ENCODE measurements around the gene TRAK1.

DNA sequence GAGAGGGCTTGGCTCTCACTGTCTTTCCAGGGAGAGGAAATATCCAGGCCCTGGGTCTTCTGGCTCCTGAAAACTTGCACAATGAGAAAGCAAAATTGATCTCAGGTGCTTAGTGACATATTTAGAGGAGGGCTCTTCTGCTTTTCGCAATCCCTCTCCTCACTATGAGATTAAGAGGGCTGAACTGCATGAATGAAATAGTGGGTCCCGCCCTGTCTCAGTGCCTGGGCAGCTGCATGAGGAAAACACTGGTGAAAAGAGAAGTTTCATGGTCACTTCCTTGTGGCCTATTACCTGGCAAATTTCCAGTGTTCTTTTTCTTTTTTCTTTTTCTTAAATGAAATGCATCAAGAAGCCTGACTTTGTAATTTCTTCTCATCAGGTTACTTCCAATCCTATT is 73.5 kb downstream of the TRAK1 start:
- TF ChIP-seq, protein P1, sequence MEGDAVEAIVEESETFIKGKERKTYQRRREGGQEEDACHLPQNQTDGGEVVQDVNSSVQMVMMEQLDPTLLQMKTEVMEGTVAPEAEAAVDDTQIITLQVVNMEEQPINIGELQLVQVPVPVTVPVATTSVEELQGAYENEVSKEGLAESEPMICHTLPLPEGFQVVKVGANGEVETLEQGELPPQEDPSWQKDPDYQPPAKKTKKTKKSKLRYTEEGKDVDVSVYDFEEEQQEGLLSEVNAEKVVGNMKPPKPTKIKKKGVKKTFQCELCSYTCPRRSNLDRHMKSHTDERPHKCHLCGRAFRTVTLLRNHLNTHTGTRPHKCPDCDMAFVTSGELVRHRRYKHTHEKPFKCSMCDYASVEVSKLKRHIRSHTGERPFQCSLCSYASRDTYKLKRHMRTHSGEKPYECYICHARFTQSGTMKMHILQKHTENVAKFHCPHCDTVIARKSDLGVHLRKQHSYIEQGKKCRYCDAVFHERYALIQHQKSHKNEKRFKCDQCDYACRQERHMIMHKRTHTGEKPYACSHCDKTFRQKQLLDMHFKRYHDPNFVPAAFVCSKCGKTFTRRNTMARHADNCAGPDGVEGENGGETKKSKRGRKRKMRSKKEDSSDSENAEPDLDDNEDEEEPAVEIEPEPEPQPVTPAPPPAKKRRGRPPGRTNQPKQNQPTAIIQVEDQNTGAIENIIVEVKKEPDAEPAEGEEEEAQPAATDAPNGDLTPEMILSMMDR (IDR thresholded peaks at IDR 0.05), result no peak
- no peak for TF ChIP-seq POLR2A (IDR thresholded peaks at IDR 0.05)
